ENCODE measurements around the gene ADCY2. TPM values are rescaled to one million over a fixed set of nuclear protein-coding genes. Genes with fewer than 3 reads are reported as not detected.

ADCY2 gene
- total RNA-seq, 1 donor from 2014 or later, result 4.5 TPM

- Mint-ChIP-seq H3K4me1 (ENCODE audit: low read depth) (peaks cover 11% of the 10 kb centered on the region), H3K4me3 (ENCODE audit: low read depth) (no peak overlapping the region), H3K9me3 (ENCODE audit: low read depth) (no peaks in the 10 kb centered on the region), H3K27me3 (no peaks in the 10 kb centered on the region), H3K27ac (no peak overlapping the region), H3K36me3 (ENCODE audit: insufficient read depth) (no peaks in the 10 kb centered on the region)
- no peak for DNase-seq (ENCODE audit: low spot score, unreplicated experiment)
- TF ChIP-seq CTCF (IDR thresholded peaks at IDR 0.05; ENCODE audit: unreplicated experiment), result no peak
Measured at GRCh38 chr5:7608772-7609171, 212.8 kb downstream of the ADCY2 start.

- no peak for TF ChIP-seq CTCF (IDR thresholded peaks at IDR 0.05; ENCODE audit: unreplicated experiment)
- peaks cover 11% of the 10 kb centered on the region for H3K4me1 Mint-ChIP-seq (ENCODE audit: low read depth)
- no peak overlapping the region for H3K4me3 Mint-ChIP-seq (ENCODE audit: low read depth)
- no peak for DNase-seq (ENCODE audit: low spot score, unreplicated experiment)
- no peaks in the 10 kb centered on the region for H3K27me3 Mint-ChIP-seq
- H3K36me3 Mint-ChIP-seq (ENCODE audit: insufficient read depth), result no peaks in the 10 kb centered on the region
- H3K9me3 Mint-ChIP-seq (ENCODE audit: low read depth), result no peaks in the 10 kb centered on the region
- no peak overlapping the region for H3K27ac Mint-ChIP-seq
Measured at GRCh38 chr5:7609726-7610125, 213.8 kb downstream of the ADCY2 start.

- Mint-ChIP-seq H3K9me3 (ENCODE audit: low read depth) (no peaks in the 10 kb centered on the region), H3K27ac (no peak overlapping the region), H3K4me3 (ENCODE audit: low read depth) (no peak overlapping the region), H3K36me3 (ENCODE audit: insufficient read depth) (no peaks in the 10 kb centered on the region), H3K4me1 (ENCODE audit: low read depth) (peaks cover 11% of the 10 kb centered on the region), H3K27me3 (no peaks in the 10 kb centered on the region)
- DNase-seq (ENCODE audit: low spot score, unreplicated experiment), result no peak
- TF ChIP-seq CTCF (IDR thresholded peaks at IDR 0.05; ENCODE audit: unreplicated experiment), result no peak
Measured at GRCh38 chr5:7610531-7611177, 214.7 kb downstream of the ADCY2 start.

- H3K9me3 Mint-ChIP-seq (ENCODE audit: low read depth), result no peaks in the 10 kb centered on the region
- H3K36me3 Mint-ChIP-seq (ENCODE audit: insufficient read depth), result no peaks in the 10 kb centered on the region
- no peak overlapping the region for H3K27ac Mint-ChIP-seq
- TF ChIP-seq CTCF (IDR thresholded peaks at IDR 0.05; ENCODE audit: unreplicated experiment), result peak; percentile 19
- H3K27me3 Mint-ChIP-seq, result no peaks in the 10 kb centered on the region
- no peak overlapping the region for H3K4me3 Mint-ChIP-seq (ENCODE audit: low read depth)
- H3K4me1 Mint-ChIP-seq (ENCODE audit: low read depth), result peaks cover 8% of the 10 kb centered on the region
- no peak for DNase-seq (ENCODE audit: low spot score, unreplicated experiment)
Measured at GRCh38 chr5:7611518-7611917, 215.6 kb downstream of the ADCY2 start.

GRCh38 chr5:7615566-7616061 lies 219.7 kb downstream of the ADCY2 start:
- Mint-ChIP-seq H3K27ac (no peak overlapping the region), H3K27me3 (peaks cover 4% of the 10 kb centered on the region), H3K4me3 (ENCODE audit: low read depth) (no peak overlapping the region), H3K4me1 (ENCODE audit: low read depth) (peaks cover 5% of the 10 kb centered on the region), H3K36me3 (ENCODE audit: insufficient read depth) (no peaks in the 10 kb centered on the region), H3K9me3 (ENCODE audit: low read depth) (no peaks in the 10 kb centered on the region)
- no peak for TF ChIP-seq CTCF (IDR thresholded peaks at IDR 0.05; ENCODE audit: unreplicated experiment)
- DNase-seq (ENCODE audit: low spot score, unreplicated experiment), result no peak
